ENCODE data around the gene BBX.

Gene BBX

GRCh38 chr3:107798381-107798780 lies 275.6 kb downstream of the BBX start:
- TF ChIP-seq SIN3A (IDR thresholded peaks at IDR 0.05; ENCODE audit: borderline replicate concordance, insufficient read depth, low read length) (no peak), TAF1 (IDR thresholded peaks at IDR 0.05; ENCODE audit: borderline replicate concordance, insufficient read depth, low read length) (no peak), FOXP2 (optimal IDR thresholded peaks at IDR 0.05; ENCODE audit: borderline replicate concordance, extremely low read depth, extremely low read length, insufficient read depth) (no peak), REST (IDR thresholded peaks at IDR 0.05; ENCODE audit: insufficient read depth in 1 of 2, low read depth in 2 of 2, low read length in 2 of 2) (no peak), POLR2AphosphoS5 (IDR thresholded peaks at IDR 0.05; ENCODE audit: low read depth, low read length) (no peak)

- TF ChIP-seq FOXP2 (optimal IDR thresholded peaks at IDR 0.05; ENCODE audit: borderline replicate concordance, extremely low read depth, extremely low read length, insufficient read depth) = no peak
- no peak for TF ChIP-seq REST (IDR thresholded peaks at IDR 0.05; ENCODE audit: insufficient read depth in 1 of 2, low read depth in 2 of 2, low read length in 2 of 2)
- no peak for TF ChIP-seq SIN3A (IDR thresholded peaks at IDR 0.05; ENCODE audit: borderline replicate concordance, insufficient read depth, low read length)
Observed at GRCh38 chr3:107800710-107801109, 277.9 kb downstream of the BBX start.

- TF ChIP-seq FOXP2 (optimal IDR thresholded peaks at IDR 0.05; ENCODE audit: borderline replicate concordance, extremely low read depth, extremely low read length, insufficient read depth) (no peak), TAF1 (IDR thresholded peaks at IDR 0.05; ENCODE audit: borderline replicate concordance, insufficient read depth, low read length) (no peak), REST (IDR thresholded peaks at IDR 0.05; ENCODE audit: insufficient read depth in 1 of 2, low read depth in 2 of 2, low read length in 2 of 2) (no peak), POLR2AphosphoS5 (IDR thresholded peaks at IDR 0.05; ENCODE audit: low read depth, low read length) (no peak)
Observed at GRCh38 chr3:107803170-107803569, 280.4 kb downstream of the BBX start.

- TF ChIP-seq REST (IDR thresholded peaks at IDR 0.05; ENCODE audit: insufficient read depth in 1 of 2, low read depth in 2 of 2, low read length in 2 of 2) (no peak), SIN3A (IDR thresholded peaks at IDR 0.05; ENCODE audit: borderline replicate concordance, insufficient read depth, low read length) (no peak), TAF1 (IDR thresholded peaks at IDR 0.05; ENCODE audit: borderline replicate concordance, insufficient read depth, low read length) (no peak), FOXP2 (optimal IDR thresholded peaks at IDR 0.05; ENCODE audit: borderline replicate concordance, extremely low read depth, extremely low read length, insufficient read depth) (no peak)
Observed at GRCh38 chr3:107806021-107806420, 283.3 kb downstream of the BBX start.

GRCh38 chr3:107806536-107806935 lies 283.8 kb downstream of the BBX start:
- no peak for TF ChIP-seq REST (IDR thresholded peaks at IDR 0.05; ENCODE audit: insufficient read depth in 1 of 2, low read depth in 2 of 2, low read length in 2 of 2)
- TF ChIP-seq POLR2AphosphoS5 (IDR thresholded peaks at IDR 0.05; ENCODE audit: low read depth, low read length) = no peak
- no peak for TF ChIP-seq SIN3A (IDR thresholded peaks at IDR 0.05; ENCODE audit: borderline replicate concordance, insufficient read depth, low read length)
- TF ChIP-seq FOXP2 (optimal IDR thresholded peaks at IDR 0.05; ENCODE audit: borderline replicate concordance, extremely low read depth, extremely low read length, insufficient read depth) = no peak
- TF ChIP-seq TAF1 (IDR thresholded peaks at IDR 0.05; ENCODE audit: borderline replicate concordance, insufficient read depth, low read length) = no peak

Data from PFSK-1 (cell line).